NAMALWA (cell line): ENCODE results near the gene TCEAL1.
"Not testable (repeated sequence)": the region's sequence is repeated elsewhere in the genome, so short reads cannot be mapped to it uniquely, and the experiment has no call there.

Source experiments
- DNase-seq: peaks from one replicate; pipeline ENCODE4 v3.0.0-alpha.2; 2015; ENCODE audit warnings: low spot score

TCEAL1 gene

GRCh38 chrX:103628386-103629317 is at the start of gene TCEAL1:
TCEAL1 (plus strand) TSS chrX:103628975; CDS start chrX:103629917, 942 bp downstream.
- peak; percentile 46 for DNase-seq

GRCh38 chrX:103584596-103584995 is 44.2 kb upstream of the TCEAL1 start:
- DNase-seq, result no peak

- DNase-seq, result peak; percentile 45
Observed at GRCh38 chrX:103585411-103586313, 43.1 kb upstream of the TCEAL1 start, which contains the start of gene TCEAL4. TCEAL4 (plus strand) TSS chrX:103585515; CDS start chrX:103586676, 1,161 bp downstream.

GRCh38 chrX:103586314-103586646 is 42.5 kb upstream of the TCEAL1 start:
- DNase-seq, result no peak

GRCh38 chrX:103586659-103587058 is 42.1 kb upstream of the TCEAL1 start:
- DNase-seq, result no peak

GRCh38 chrX:103592295-103592694 is 36.5 kb upstream of the TCEAL1 start:
- DNase-seq, result not testable (repeated sequence)

GRCh38 chrX:103595202-103595601 is 33.6 kb upstream of the TCEAL1 start:
- not testable (repeated sequence) for DNase-seq

- no peak for DNase-seq
Observed at GRCh38 chrX:103607364-103608305, 21.1 kb upstream of the TCEAL1 start, which contains the start of gene TCEAL3. TCEAL3 (plus strand) TSS chrX:103607963; CDS start chrX:103609065, 1,102 bp downstream.

GRCh38 chrX:103608306-103608963 is 20.3 kb upstream of the TCEAL1 start:
- no peak for DNase-seq

GRCh38 chrX:103610282-103610681 is 18.5 kb upstream of the TCEAL1 start:
- no peak for DNase-seq

- no peak for DNase-seq
Observed at GRCh38 chrX:103613362-103613890, 15.3 kb upstream of the TCEAL1 start.

GRCh38 chrX:103614999-103615398 is 13.8 kb upstream of the TCEAL1 start:
- no peak for DNase-seq

GRCh38 chrX:103615781-103616371 is 12.9 kb upstream of the TCEAL1 start:
- no peak for DNase-seq

- no peak for DNase-seq
Observed at GRCh38 chrX:103616676-103617186, 12.0 kb upstream of the TCEAL1 start.

- DNase-seq, result no peak
Observed at GRCh38 chrX:103624111-103624510, 4.7 kb upstream of the TCEAL1 start.

- no peak for DNase-seq
Observed at GRCh38 chrX:103626855-103627254, 1.9 kb upstream of the TCEAL1 start.

- DNase-seq, result no peak
Observed at GRCh38 chrX:103629318-103630170, 769 bp downstream of the TCEAL1 start.

GRCh38 chrX:103630171-103630511 is 1.4 kb downstream of the TCEAL1 start:
- DNase-seq, result no peak

- DNase-seq, result no peak
Observed at GRCh38 chrX:103631145-103631544, 2.4 kb downstream of the TCEAL1 start.
